ENCODE results near the gene TBATA.

Gene TBATA

DNA sequence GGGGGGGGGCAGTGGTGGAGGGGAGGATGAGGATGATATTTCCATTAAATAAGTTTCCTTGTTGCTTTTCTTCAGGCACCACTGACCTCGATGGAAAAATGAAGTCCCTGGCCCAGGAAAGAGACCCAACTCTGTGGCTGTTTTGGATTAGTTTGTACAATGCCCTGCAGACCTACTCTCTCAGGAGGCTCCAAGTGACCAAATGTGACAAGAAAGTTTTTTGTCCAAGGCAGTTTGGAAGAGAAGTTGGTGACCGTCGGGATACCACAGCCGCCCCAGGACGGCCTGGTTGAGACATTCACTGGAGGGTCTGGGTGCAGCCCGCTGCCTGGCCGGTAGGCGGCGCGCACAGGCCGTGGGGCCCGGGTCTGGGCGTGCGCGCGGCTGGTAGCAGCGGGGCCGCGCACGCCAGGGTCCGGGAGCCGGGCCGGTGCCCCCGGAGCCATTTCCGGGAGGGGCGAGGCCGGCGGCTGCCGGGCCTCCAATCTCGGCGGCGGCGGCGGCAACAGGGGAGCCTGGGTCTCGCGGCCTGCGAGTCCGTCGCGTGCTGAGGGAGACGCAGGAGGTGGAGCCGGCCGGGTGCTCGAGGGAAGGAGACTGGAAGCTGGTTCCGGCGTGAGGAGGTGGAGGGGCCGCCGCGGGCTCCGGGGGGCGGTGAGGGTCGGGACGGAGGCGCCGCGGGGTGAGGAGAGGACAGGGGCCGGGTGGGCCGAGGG is 30.5 kb upstream of the TBATA start, which contains the start of gene SGPL1:
TSS of gene SGPL1 (plus strand) at position 445 of the 716 bp plus-strand sequence. CDS start 906 bp downstream, outside the sequence.
- FAIRE-seq (no peak), DNase-seq (ENCODE audit: insufficient read length, low spot score) (peak; percentile 97)
- peak; percentile 65 for TF ChIP-seq POLR2A (IDR thresholded peaks at IDR 0.05; ENCODE audit: low read depth, low read length)

DNA sequence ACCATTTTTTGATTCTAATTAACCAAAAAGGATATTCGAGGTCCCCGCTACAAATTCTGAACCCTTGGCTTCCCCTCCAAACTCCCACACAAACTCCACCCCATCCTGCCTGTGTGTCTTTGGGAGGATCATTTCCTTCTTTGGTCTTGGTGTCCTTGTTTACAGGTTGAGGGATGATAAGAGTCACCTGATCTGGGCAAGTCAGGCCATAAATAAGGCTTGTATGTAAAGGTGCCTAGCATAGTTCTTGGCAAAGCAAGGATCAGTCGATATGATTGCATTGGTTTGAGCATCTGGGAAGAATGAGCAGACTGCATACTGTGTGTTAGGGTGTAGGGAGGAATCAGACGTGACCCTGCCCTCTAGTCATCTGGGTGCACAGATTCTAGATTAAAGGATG is 28.9 kb upstream of the TBATA start:
- TF ChIP-seq POLR2A (IDR thresholded peaks at IDR 0.05; ENCODE audit: low read depth, low read length), result no peak
- no peak for FAIRE-seq
- DNase-seq (ENCODE audit: insufficient read length, low spot score), result no peak

DNA sequence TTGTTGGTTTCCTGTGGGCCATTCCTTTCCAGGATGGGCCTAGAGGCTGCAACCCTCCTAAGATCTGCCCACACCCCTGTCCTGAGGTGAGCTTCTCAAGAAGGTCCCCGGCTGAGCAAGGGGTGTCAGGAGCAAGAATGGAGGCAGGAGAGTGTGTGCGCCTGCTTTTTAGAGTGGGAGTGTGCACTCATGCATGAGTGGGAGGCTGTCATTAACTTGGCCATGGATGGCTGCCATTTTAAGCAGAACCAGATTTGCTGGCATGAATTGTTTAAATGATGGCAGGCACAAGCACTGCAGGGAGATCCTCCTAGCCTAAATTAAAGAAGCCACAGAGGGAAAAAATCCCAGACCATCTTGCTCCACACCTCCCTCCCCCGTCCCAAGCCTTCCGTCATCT is 27.6 kb upstream of the TBATA start:
- DNase-seq (ENCODE audit: insufficient read length, low spot score), result no peak
- no peak for TF ChIP-seq POLR2A (IDR thresholded peaks at IDR 0.05; ENCODE audit: low read depth, low read length)
- no peak for FAIRE-seq

DNA sequence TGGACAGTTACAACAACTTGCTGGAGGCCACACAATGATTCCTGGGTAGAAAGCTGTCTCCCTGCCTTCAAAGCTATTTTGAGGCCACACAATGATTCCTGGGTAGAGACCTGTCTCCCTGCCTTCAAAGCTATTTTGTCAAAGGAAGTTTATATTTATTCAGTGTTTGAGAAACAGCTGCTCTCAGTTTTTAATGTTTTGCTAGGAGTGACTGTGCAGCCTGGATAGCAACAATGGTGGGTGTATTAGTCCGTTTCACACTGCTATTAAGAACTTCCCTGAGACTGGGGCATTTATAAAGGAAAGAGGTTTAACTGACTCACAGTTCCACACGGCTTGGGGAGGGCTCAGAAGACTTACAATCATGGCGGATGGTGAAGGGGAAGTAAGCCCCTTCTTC is 26.7 kb upstream of the TBATA start:
- no peak for TF ChIP-seq POLR2A (IDR thresholded peaks at IDR 0.05; ENCODE audit: low read depth, low read length)
- no peak for DNase-seq (ENCODE audit: insufficient read length, low spot score)
- no peak for FAIRE-seq

DNA sequence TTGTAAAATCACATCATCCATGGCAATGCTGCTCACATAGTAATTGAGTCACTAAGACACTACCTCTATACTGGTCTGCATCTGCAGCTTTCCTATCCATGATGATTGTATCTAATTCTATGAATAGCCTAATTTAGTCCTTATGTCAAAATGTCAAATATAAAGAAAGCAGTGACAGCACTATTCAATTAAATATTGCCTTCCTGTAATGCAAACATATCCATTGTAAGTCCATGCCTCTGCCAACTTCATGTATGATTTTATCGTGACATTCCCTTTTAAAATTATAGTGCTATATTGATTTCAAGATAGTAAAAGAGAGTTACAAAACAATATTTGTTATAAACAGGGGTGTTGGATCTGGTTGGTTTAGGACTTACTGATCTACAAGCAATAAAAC is 25.8 kb upstream of the TBATA start:
- DNase-seq (ENCODE audit: insufficient read length, low spot score) (no peak), FAIRE-seq (no peak)
- TF ChIP-seq POLR2A (IDR thresholded peaks at IDR 0.05; ENCODE audit: low read depth, low read length), result no peak

DNA sequence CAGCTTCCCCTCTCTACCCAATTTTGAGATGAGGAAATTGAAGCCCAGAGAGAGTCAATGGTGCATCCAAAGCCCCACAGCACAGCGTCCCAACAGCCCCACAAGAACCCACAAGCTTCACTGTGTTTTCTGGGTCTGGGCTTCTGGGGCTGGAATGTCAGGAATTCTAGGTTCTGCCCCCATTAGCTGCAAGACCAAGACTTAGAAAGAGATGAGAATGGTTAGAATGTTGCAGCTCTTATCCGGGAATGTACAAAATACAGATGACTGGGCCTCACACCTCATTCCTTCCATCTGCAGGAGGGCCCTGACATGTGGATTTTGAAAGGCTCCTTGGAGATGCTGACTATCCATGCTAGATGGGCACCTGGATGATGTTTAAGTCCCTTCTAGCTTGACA is 24.5 kb upstream of the TBATA start:
- DNase-seq (ENCODE audit: insufficient read length, low spot score) (no peak), FAIRE-seq (no peak)
- TF ChIP-seq POLR2A (IDR thresholded peaks at IDR 0.05; ENCODE audit: low read depth, low read length), result no peak

DNA sequence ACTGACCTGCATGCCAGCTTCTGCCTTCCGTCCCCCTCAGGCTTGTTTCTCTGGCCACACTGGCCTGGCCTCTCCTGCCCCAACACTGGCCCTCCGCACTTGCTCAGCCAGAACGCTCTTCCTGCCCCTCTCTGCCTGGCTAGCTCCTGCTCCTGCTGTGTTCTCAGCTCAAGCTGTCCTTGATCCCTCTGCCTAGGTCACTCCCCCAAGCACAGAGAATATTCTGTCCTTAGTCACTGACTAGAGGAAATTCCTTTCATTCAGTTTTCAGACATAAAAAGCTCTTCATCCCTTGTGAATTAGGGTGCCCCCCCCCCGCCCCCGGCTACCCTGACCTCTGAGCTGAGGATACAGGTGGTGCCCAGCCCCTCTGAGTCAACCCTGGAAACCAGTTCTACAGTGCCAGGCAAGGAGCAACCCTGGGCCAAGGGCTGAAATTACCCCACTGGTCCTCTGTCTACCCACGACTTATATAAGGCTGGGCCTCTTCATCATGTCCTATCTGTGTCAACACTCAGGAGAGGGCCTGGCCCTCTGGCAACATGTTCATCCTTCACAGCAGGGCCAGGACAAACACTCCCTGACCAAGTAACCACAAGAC is 23.9 kb upstream of the TBATA start:
- FAIRE-seq (no peak), DNase-seq (ENCODE audit: insufficient read length, low spot score) (no peak)
- TF ChIP-seq POLR2A (IDR thresholded peaks at IDR 0.05; ENCODE audit: low read depth, low read length), result no peak

DNA sequence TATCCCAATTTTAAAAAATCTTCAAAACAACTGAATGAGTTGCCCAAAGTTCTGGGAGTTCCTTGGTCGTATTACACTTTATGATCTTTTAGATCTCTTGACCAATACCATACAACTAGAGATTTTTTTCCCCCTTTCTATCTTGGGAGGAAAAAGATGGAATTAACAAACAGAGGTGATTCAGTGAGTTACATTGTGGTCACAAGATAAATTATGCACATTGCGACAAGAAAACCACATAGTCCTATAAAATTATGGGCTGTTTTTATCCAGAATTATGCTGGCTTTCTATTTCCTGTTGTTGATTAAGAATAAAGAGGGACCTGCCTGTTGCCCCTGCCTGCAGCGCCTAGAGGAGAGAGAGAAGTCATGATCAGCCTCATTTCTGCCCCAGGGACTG is 22.4 kb upstream of the TBATA start:
- no peak for TF ChIP-seq POLR2A (IDR thresholded peaks at IDR 0.05; ENCODE audit: low read depth, low read length)
- no peak for DNase-seq (ENCODE audit: insufficient read length, low spot score)
- no peak for FAIRE-seq

DNA sequence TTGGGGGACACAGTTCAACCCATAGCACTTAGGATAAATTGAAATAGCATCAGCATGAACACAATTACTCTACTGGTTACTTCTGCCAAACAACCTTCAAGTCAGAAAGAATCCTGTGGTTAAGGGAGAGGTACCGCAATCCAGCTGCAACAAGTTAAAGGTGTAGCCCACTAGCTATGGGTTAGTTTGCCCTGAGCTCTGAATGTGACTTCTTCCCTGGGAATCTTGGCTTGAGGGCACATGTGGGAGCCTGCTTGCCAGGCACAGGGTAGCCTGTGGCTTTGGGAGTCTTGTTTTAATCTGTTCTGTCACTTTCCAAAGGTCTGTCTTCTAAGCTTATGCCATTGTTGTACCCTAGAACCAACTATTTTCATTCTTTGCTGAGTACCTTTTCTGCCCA is 21.7 kb upstream of the TBATA start:
- no peak for DNase-seq (ENCODE audit: insufficient read length, low spot score)
- no peak for FAIRE-seq
- no peak for TF ChIP-seq POLR2A (IDR thresholded peaks at IDR 0.05; ENCODE audit: low read depth, low read length)

DNA sequence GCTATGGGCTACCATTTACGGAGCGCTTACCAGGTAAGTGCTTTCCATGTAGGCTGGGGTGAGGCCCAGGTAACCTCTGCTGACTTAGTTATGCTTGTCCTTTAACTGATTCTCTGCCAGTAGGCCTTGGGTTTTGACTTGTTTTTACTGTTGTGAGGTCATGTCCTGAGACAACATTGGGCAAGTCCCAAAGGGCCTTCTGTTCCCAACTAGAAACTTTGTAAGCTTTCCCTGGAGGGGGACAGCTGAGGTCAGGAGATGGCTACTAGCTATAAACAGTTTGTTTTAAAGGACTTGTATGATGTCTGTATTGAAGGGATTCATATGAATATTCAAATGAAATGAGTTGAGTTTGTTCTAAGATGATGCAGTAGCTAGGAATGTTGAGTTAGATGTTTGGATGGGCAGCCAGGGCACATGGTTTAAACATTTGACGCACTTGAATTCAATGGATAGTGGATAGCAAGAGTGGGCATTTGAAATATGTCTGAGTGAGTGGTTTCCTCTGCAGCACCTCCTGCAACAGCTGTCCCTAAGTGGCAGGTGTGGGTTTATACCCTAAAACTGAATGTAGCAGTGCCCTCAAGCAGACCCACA is 20.5 kb upstream of the TBATA start:
- DNase-seq (ENCODE audit: insufficient read length, low spot score) (no peak), FAIRE-seq (no peak)
- no peak for TF ChIP-seq POLR2A (IDR thresholded peaks at IDR 0.05; ENCODE audit: low read depth, low read length)

DNA sequence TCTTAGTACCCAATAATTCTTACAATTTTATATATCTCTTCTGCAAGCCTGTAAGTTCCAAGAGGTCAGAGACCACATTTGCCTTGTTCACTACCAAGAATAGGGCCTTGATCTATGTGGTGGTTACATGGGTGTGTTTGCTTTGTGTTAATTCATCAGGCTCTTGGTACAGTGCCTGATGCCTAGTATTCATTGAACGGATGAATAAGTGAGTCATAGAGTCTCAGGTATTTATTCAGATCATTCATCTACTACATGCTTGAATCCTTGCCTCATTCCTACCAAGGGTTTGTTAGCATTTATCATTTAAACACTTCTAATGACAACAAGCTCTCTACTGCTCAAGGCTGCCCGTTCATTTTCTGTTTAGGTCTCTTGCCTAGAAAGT is 19.2 kb upstream of the TBATA start:
- DNase-seq (ENCODE audit: insufficient read length, low spot score) (no peak), FAIRE-seq (no peak)
- TF ChIP-seq POLR2A (IDR thresholded peaks at IDR 0.05; ENCODE audit: low read depth, low read length), result no peak

DNA sequence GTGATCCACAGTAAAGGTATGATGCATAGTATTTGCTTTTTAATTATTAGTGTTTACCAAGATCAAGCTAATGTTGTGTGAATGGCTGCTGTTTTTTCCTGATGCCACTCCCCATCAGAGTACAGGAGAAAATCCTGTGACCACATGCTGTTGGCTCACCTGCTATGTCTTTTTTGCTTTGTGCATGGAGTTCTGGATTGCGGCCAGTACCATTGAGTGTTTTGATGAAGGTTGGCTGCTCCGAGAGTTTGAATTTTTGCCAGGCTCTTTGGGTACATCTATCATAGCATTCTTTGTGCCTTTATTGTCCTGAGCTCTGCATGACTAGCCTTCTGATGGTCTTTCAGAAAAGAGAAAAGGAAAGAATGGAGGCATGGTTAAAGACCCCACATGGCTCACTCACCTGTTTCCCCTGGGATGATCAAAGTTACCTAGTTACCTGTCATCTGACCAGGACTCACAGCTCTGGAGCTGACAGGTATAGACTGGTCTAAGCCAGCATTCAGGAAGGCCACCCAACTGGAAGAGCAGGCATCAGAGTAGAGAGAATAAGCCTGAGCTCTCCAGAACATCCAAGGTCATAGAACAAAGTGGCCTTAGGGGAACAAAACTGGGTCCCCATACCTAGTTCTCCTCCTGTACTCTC is 18.7 kb upstream of the TBATA start:
- DNase-seq (ENCODE audit: insufficient read length, low spot score) (no peak), FAIRE-seq (no peak)
- TF ChIP-seq POLR2A (IDR thresholded peaks at IDR 0.05; ENCODE audit: low read depth, low read length), result no peak

DNA sequence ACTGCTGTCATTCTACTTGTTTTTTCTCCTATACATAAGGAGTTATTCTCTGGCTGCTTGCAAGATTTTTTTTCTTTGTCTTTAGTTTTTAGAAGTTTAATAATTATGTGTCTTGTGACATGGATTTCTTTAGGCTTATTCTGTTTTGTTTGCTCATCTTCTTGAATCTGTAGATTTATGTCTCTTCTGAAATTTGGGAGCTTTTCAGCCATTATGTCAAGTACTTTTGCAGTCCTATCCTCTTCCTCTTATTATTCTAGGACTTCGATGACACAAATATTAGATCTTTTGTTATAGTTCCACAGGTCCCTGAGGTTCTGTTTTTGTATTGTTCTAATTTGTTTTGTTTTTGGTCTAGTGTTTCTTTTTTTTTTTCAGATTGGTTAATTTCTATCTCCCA is 16.7 kb upstream of the TBATA start:
- FAIRE-seq (no peak), DNase-seq (ENCODE audit: insufficient read length, low spot score) (no peak)
- TF ChIP-seq POLR2A (IDR thresholded peaks at IDR 0.05; ENCODE audit: low read depth, low read length), result no peak

DNA sequence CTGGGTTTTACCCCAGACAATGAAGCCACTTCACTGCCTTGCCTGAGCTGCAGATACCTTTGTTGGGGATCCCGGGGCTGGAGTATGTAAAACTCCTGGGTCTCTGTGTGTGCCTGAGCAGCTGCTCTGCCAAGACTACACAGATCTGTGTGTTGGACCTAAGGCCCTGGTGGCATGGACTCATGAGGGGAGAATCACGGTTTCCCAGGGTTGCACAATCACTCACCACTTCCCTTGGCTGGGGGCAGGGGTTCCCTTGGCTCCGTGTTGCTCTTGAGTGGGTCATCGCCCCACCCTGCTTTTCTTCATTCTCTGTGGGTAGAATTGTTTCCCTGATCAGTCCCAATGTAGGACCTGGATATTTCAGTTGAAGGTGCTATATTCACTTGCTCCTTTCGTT is 13.9 kb upstream of the TBATA start:
- FAIRE-seq (no peak), DNase-seq (ENCODE audit: insufficient read length, low spot score) (no peak)
- no peak for TF ChIP-seq POLR2A (IDR thresholded peaks at IDR 0.05; ENCODE audit: low read depth, low read length)

All from H54 (cell line).